ENCODE data around the gene IL3RA. TPM values are rescaled to one million over a fixed set of nuclear protein-coding genes. Genes with fewer than 3 reads are reported as not detected.

IL3RA gene
- total and polyA plus RNA-seq, 2 experiments from 2014 or later: 0.86 TPM; not detected in 1

GRCh38 chrX:1295550-1295949, 41.0 kb upstream of the IL3RA start:
- no peaks in the 10 kb centered on the region for H4K20me1 ChIP-seq (replicated peaks; ENCODE audit: insufficient read depth)
- H2AFZ ChIP-seq: no peak overlapping the region
- H3K4me2 ChIP-seq: no peak overlapping the region
- DNase-seq (ENCODE audit: low spot score) (no peak), ATAC-seq (no peak)
- H3K36me3 Mint-ChIP-seq (ENCODE audit: low read depth): peaks cover 31% of the 10 kb centered on the region
- no peak overlapping the region for H3K4me3 Mint-ChIP-seq
- H3K27ac Mint-ChIP-seq: no peak overlapping the region
- H3K9me2 ChIP-seq (ENCODE audit: insufficient read depth): no peaks in the 10 kb centered on the region
- no peak overlapping the region for H3K4me3 ChIP-seq
- H3K27me3 ChIP-seq (ENCODE audit: insufficient read depth): no peaks in the 10 kb centered on the region
- H3K4me1 Mint-ChIP-seq: peaks cover 3% of the 10 kb centered on the region; the same call in 1 of the 3 replicates
- H3K4me1 ChIP-seq (ENCODE audit: insufficient read depth): no peaks in the 10 kb centered on the region
- no peak for TF ChIP-seq ZNF114 (CRISPR knock-in tag; IDR thresholded peaks at IDR 0.05)
- no peak for TF ChIP-seq NANOG (IDR thresholded peaks at IDR 0.05; ENCODE audit: borderline replicate concordance)
- TF ChIP-seq POLR2AphosphoS5 (IDR thresholded peaks at IDR 0.05; ENCODE audit: low read depth): no peak
- TF ChIP-seq STAT1 (IDR thresholded peaks at IDR 0.05; ENCODE audit: unreplicated experiment): no peak
- TF ChIP-seq CREB1 (CRISPR knock-in tag; IDR thresholded peaks at IDR 0.05; ENCODE audit: low read depth): no peak
- no peak for TF ChIP-seq EZH2phosphoT487 (IDR thresholded peaks at IDR 0.05; ENCODE audit: unreplicated experiment)
- TF ChIP-seq CTCF (conservative IDR thresholded peaks at IDR 0.05; ENCODE audit: low read depth in 2 of 2): no peak
- no peak for TF ChIP-seq EZH2 (IDR thresholded peaks at IDR 0.05; ENCODE audit: low read depth, unreplicated experiment)
- TF ChIP-seq REST (IDR thresholded peaks at IDR 0.05; ENCODE audit: unreplicated experiment): no peak
- no peak for TF ChIP-seq JUNB (IDR thresholded peaks at IDR 0.05; ENCODE audit: unreplicated experiment)
- TF ChIP-seq ZNF462 (CRISPR knock-in tag; IDR thresholded peaks at IDR 0.05): no peak
- no peak for TF ChIP-seq ETS1 (IDR thresholded peaks at IDR 0.05)
- no peak for TF ChIP-seq ZNF331 (CRISPR knock-in tag; IDR thresholded peaks at IDR 0.05; ENCODE audit: low read depth)
- no peaks in the 10 kb centered on the region for H3F3A ChIP-seq (replicated peaks; ENCODE audit: low read depth)
- H3K27me3 Mint-ChIP-seq (ENCODE audit: insufficient read depth, low read depth, poor library complexity): peaks cover 10% of the 10 kb centered on the region
- H3K36me3 ChIP-seq (ENCODE audit: insufficient read depth): no peaks in the 10 kb centered on the region
- H3K27ac ChIP-seq (ENCODE audit: low read depth): no peak overlapping the region
- peaks cover 76% of the 10 kb centered on the region for H3K9me3 Mint-ChIP-seq
- no peaks in the 10 kb centered on the region for H3K79me2 ChIP-seq (replicated peaks; ENCODE audit: insufficient read depth)
